WERI-Rb-1 (cell line): ENCODE results near the gene USP3.
"Not testable (repeated sequence)": the region's sequence is repeated elsewhere in the genome, so short reads cannot be mapped to it uniquely, and the experiment has no call there.

Experiments
- DNase-seq: peaks from one replicate; pipeline ENCODE4 v3.0.0-alpha.2; 2020
- H3K27ac ChIP-seq: fragments of 250-450 bp; sonication (Bioruptor Pico); 2 replicates; pipeline ENCODE4 v1.5.1; 2020; ENCODE audit warnings: mild to moderate bottlenecking, moderate library complexity
- H3K27me3 ChIP-seq: fragments of 250-450 bp; sonication (Bioruptor Pico); 2 replicates; pipeline ENCODE4 v1.5.1; 2021; ENCODE audit warnings: mild to moderate bottlenecking, low read depth, moderate library complexity; ENCODE audit not compliant: insufficient read depth, severe bottlenecking
- H3K36me3 ChIP-seq: fragments of 250-450 bp; sonication (Bioruptor Pico); 2 replicates; pipeline ENCODE4 v1.5.1; 2020; ENCODE audit warnings: mild to moderate bottlenecking, moderate library complexity
- H3K4me3 ChIP-seq: 2 replicates; pipeline ENCODE4 v1.5.1; 2011; ENCODE audit warnings: low read depth, mild to moderate bottlenecking, control low read depth, low read length
- H3K9me3 ChIP-seq: fragments of 250-450 bp; sonication (Bioruptor Pico); 2 replicates; pipeline ENCODE4 v1.5.1; 2021; ENCODE audit warnings: mild to moderate bottlenecking, moderate library complexity; ENCODE audit not compliant: severe bottlenecking
- TF ChIP-seq, protein P1 (sequence below): IDR thresholded peaks from 2 replicates; pipeline ENCODE4 v1.5.1; 2011; ENCODE audit warnings: low read depth, mild to moderate bottlenecking, control low read depth, inconsistent platforms, low read length

Gene USP3

GRCh38 chr15:63530235-63530634 lies 25.8 kb downstream of the USP3 start:
- Histone ChIP-seq H3K27me3 (no peaks in the 10 kb centered on the region), H3K36me3 (peaks cover 7% of the 10 kb centered on the region; the same call in 1 of the 2 replicates), H3K4me3 (no peak overlapping the region), H3K9me3 (no peaks in the 10 kb centered on the region), H3K27ac (no peak overlapping the region)
- TF ChIP-seq, protein P1, sequence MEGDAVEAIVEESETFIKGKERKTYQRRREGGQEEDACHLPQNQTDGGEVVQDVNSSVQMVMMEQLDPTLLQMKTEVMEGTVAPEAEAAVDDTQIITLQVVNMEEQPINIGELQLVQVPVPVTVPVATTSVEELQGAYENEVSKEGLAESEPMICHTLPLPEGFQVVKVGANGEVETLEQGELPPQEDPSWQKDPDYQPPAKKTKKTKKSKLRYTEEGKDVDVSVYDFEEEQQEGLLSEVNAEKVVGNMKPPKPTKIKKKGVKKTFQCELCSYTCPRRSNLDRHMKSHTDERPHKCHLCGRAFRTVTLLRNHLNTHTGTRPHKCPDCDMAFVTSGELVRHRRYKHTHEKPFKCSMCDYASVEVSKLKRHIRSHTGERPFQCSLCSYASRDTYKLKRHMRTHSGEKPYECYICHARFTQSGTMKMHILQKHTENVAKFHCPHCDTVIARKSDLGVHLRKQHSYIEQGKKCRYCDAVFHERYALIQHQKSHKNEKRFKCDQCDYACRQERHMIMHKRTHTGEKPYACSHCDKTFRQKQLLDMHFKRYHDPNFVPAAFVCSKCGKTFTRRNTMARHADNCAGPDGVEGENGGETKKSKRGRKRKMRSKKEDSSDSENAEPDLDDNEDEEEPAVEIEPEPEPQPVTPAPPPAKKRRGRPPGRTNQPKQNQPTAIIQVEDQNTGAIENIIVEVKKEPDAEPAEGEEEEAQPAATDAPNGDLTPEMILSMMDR: no peak
- no peak for DNase-seq

DNA sequence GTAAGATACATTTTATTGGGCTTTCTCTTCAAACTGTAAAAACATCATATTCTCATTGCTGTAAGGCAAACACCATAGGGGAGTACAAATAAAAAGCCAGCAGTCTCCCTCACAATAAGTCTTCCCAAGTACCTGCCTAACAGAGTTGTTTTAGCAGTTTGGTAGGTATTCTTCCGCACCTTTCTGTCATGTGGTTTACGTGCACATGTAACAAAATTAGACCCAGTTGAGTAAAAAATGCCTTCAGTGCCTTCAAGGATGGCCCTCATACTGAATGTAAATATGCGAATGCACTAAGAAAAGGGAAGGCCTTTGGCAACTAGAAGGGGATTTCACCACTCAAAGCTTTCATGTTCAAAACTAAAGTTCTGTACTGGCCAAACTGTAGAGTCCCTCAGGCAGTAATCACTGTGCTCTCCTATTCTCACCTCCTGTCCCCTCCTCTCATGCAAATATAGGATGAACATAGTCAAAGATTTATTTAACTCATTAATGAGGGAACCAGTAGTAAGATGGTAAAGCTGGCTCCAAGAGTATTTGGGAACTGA lies 26.4 kb downstream of the USP3 start:
- Histone ChIP-seq H3K27ac (no peak overlapping the region), H3K27me3 (no peaks in the 10 kb centered on the region), H3K36me3 (peaks cover 7% of the 10 kb centered on the region; the same call in 1 of the 2 replicates), H3K9me3 (no peaks in the 10 kb centered on the region), H3K4me3 (no peak overlapping the region)
- DNase-seq: no peak
- TF ChIP-seq, protein P1: no peak

DNA sequence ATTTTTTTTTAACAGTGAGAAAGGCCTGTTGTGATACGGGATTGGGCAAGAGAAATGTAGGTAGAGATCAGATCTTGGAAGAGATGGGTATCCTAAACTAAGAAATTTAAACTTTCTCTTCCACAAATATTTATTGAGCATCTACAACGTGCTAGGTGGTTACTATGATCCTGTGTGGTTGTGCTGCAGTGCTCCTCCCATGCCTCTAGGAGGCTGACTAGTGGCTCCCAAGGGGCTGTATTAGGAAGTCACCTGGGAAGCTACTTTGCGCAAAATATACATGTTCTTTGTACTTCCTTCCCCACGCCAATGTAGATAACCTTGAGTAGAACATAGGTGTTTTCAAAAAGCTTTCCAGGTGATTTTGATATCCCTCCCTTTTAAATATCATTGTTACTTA lies 27.2 kb downstream of the USP3 start:
- peaks cover 7% of the 10 kb centered on the region; the same call in 1 of the 2 replicates for H3K36me3 ChIP-seq
- H3K27me3 ChIP-seq: no peaks in the 10 kb centered on the region
- H3K9me3 ChIP-seq: no peaks in the 10 kb centered on the region
- DNase-seq: no peak
- TF ChIP-seq, protein P1: no peak
- H3K4me3 ChIP-seq: no peak overlapping the region
- no peak overlapping the region for H3K27ac ChIP-seq

GRCh38 chr15:63532307-63532744 lies 27.9 kb downstream of the USP3 start:
- Histone ChIP-seq H3K36me3 (peaks cover 6% of the 10 kb centered on the region; the same call in 1 of the 2 replicates), H3K27ac (no peak overlapping the region)
- TF ChIP-seq, protein P1: no peak

DNA sequence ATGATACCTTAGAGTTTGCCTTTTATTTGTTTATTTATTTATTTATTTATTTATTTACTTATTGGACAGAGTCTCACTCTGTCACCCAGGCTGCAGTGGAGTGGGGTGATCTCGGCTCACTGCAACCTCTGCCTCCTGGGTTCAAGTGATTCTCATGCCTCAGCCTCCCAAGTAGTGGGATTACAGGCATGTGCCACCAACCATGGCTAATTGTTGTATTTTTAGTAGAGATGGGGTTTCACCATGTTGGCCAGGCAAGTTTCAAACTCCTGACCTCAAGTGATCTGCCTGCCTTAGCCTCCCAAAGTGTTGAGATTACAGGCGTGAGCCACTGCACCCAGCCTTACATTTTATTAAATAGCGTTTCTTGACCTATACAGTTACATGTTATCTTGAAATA lies 30.5 kb downstream of the USP3 start:
- not testable (repeated sequence) for H3K36me3 ChIP-seq, DNase-seq, H3K4me3 ChIP-seq, H3K27me3 ChIP-seq, H3K9me3 ChIP-seq, H3K27ac ChIP-seq

More at GRCh38 chr15:63532307-63532744, 27.9 kb downstream of the USP3 start:
- no peaks in the 10 kb centered on the region for H3K27me3 ChIP-seq
- DNase-seq: no peak
- H3K4me3 ChIP-seq: no peak overlapping the region
- H3K9me3 ChIP-seq: no peaks in the 10 kb centered on the region

- no peak overlapping the region for H3K4me3 ChIP-seq
- no peaks in the 10 kb centered on the region for H3K9me3 ChIP-seq
- TF ChIP-seq, protein P1: no peak
- H3K36me3 ChIP-seq: peaks cover 17% of the 10 kb centered on the region
- DNase-seq: no peak
- no peaks in the 10 kb centered on the region for H3K27me3 ChIP-seq
- H3K27ac ChIP-seq: no peak overlapping the region
These were observed 31.3 kb downstream of the USP3 start for GRCh38 chr15:63535689-63536088.
